Sigmoid colon (tissue), 7 donors: Measurements from ENCODE around the gene TINAG. TPM values are rescaled to one million over a fixed set of nuclear protein-coding genes. Genes with fewer than 3 reads are reported as not detected.
"Not testable (repeated sequence)": the region's sequence is repeated elsewhere in the genome, so short reads cannot be mapped to it uniquely, and the experiment has no call there.

Experiments used
- DNase-seq: peaks from one replicate; pipeline ENCODE4 v3.0.0-alpha.2; 2019
- H3K27ac ChIP-seq, 4 donors: fragments of 200-600 bp; sonication (generic); one replicate each; pipeline ENCODE4 v1.5.1; 2016 to 2019; ENCODE audit warnings: mild to moderate bottlenecking in 1 of 4
- H3K27me3 ChIP-seq, 3 donors: fragments of 200-600 bp; sonication (generic); one replicate each; pipeline ENCODE4 v1.5.1; 2019; ENCODE audit warnings: mild to moderate bottlenecking in 1 of 3
- H3K36me3 ChIP-seq, 4 donors: fragments of 200-600 bp; sonication (generic); one replicate each; pipeline ENCODE4 v1.5.1; 2016 to 2019
- H3K4me1 ChIP-seq, 4 donors: fragments of 200-600 bp; sonication (generic); one replicate each; pipeline ENCODE4 v1.5.1; 2017 to 2019
- H3K4me3 ChIP-seq, 4 donors: fragments of 200-600 bp; sonication (generic); one replicate each; pipeline ENCODE4 v1.5.1; 2017 to 2019; ENCODE audit warnings: mild to moderate bottlenecking in 2 of 4, moderate library complexity in 1 of 4
- H3K9me3 ChIP-seq, 4 donors: fragments of 200-600 bp in 3 of 4; sonication (generic) in 3 of 4; one replicate each; pipeline versions ENCODE4 v1.5.1 to v1.6.1; 2013 to 2019
- CTCF ChIP-seq, 4 experiments: fragments of 450-650 bp in 3 of 4; fragments of 200-600 bp in 1 of 4; IDR thresholded peaks; one replicate each; pipeline ENCODE4 v1.5.1; 2016 to 2019; ENCODE audit warnings: antibody characterized with exemption in 4 of 4, mild to moderate bottlenecking in 3 of 4, moderate library complexity in 2 of 4
- EP300 ChIP-seq, 4 donors: sonication (generic); formaldehyde crosslinking; IDR thresholded peaks; one replicate each; pipeline ENCODE4 v1.6.1; 2017; ENCODE audit warnings: antibody characterized with exemption in 4 of 4
- POLR2A ChIP-seq, 2 donors: fragments of 450-650 bp; IDR thresholded peaks; one replicate each; pipeline ENCODE4 v1.6.1; 2016; ENCODE audit warnings: antibody characterized with exemption in 2 of 2, mild to moderate bottlenecking in 2 of 2, moderate library complexity in 2 of 2
- POLR2AphosphoS5 ChIP-seq, 4 donors: sonication (generic); formaldehyde crosslinking; IDR thresholded peaks; one replicate each; pipeline ENCODE4 v1.6.1; 2017; ENCODE audit warnings: antibody characterized with exemption in 4 of 4
- WGBS, 2 donors: extraction: QIAGEN DNeasy Blood & Tissue Kit; methylation state at CpG; one replicate each; pipeline ENCODE4 v1.1.7; 2013; 5-methylcytosine and 5-hydroxymethylcytosine counted together
- intact Hi-C: fragments of 100-400 bp; cut with DNase I; formaldehyde crosslinking; loops from one replicate; pipeline ENCODE4 v1.15.1; 2023
- polyA plus RNA-seq, 3 donors: library from polyadenylated mRNA; stranded (reverse); fragments of 200-250 nt; gene quantifications; one replicate each; pipeline ENCODE4 v1.2.3, GENCODE V29; 2013
- total RNA-seq, 4 donors: library from RNA; depleted of rRNA; stranded (reverse); fragments of >200 nt; gene quantifications; one replicate each; pipeline ENCODE4 v1.1.0, GENCODE V29; 2016
- donor health status: healthy with polysubstance abuse.
- donor health status: Bipolar disorder and iron deficiency.
- donor health status: healthy.

Gene TINAG
- total and polyA plus RNA-seq, 7 donors = 16.9 to 19.8 (median 17.2) TPM; not detected in 4

DNA sequence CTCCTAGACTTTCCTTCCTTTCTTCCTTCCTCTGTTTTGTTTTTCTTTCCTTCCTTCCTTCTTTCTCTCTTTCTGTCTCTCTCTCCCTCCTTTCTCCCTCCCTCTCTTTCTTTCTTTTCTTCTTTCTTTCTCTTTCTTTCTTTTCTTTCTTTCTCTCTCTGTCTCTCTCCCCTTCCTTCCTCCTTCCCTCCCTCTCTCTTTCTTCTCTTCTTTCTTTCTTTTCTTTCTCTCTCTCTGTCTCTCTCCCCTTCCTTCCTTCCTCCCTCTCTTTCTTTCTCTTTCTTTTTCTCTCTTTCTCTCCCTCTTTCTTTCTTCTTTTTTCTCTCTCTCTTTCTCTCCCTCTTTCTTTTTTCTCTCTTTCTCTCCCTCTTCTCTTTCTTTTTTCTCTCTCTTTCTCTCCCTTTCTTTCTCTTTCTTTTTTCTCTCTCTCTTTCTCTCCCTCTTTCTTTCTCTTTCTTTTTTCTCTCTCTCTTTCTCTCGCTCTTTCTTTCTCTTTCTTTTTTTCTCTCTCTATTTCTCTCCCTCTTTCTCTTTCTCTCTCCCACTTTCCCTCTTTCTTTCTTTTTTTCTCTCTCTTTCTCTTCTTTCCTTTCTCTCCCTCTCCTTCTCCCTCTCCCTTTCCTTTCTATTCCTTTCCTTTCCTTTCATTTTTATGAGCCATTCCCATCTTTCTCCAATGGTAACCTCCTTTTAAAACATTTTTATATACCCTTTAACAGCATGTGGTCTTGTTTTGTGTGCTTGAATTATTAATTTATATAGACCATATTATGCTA lies 2.3 kb downstream of the TINAG start:
- WGBS, 2 donors = 70 to 82% methylated on average over 1 of the region's 1 CpG
- no peak overlapping the region for H3K4me3 ChIP-seq
- no peaks in the 10 kb centered on the region for H3K4me1 ChIP-seq
- no peak for TF ChIP-seq POLR2AphosphoS5 (IDR thresholded peaks at IDR 0.05)
- TF ChIP-seq POLR2A (IDR thresholded peaks at IDR 0.05) = no peak
- TF ChIP-seq CTCF (IDR thresholded peaks at IDR 0.05) = no peak
- no peak for TF ChIP-seq EP300 (IDR thresholded peaks at IDR 0.05)
- no peak for DNase-seq
- H3K27ac ChIP-seq = no peak overlapping the region
- no peaks in the 10 kb centered on the region for H3K27me3 ChIP-seq
- H3K9me3 ChIP-seq = no peaks in the 10 kb centered on the region
- H3K36me3 ChIP-seq = no peaks in the 10 kb centered on the region
- intact Hi-C loops = no loop called here

DNA sequence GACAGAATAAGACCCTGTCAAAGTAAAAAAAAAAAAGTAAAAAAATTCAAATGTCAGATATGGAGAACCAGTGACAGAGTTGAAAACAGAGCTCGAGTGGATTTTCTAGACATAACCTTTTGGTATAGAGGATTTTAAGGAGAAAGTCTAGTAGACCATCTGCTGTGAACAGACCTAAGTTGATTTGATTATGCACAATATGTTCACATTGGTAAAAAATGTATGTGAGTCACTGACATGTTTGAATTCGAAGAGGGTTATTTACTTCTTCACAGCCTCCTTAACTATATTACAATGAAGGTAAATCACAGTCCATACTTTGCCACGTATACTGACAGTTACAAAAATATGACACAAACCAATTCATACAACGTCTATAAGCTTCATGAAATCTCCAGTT lies 7.4 kb downstream of the TINAG start:
- H3K27ac ChIP-seq = no peak overlapping the region
- H3K9me3 ChIP-seq = no peaks in the 10 kb centered on the region
- H3K36me3 ChIP-seq = no peaks in the 10 kb centered on the region
- TF ChIP-seq EP300 (IDR thresholded peaks at IDR 0.05) (no peak), POLR2AphosphoS5 (IDR thresholded peaks at IDR 0.05) (no peak), POLR2A (IDR thresholded peaks at IDR 0.05) (no peak), CTCF (IDR thresholded peaks at IDR 0.05) (no peak)
- intact Hi-C loops = no loop called here
- no peak overlapping the region for H3K4me3 ChIP-seq
- no peak for DNase-seq
- 84% methylated on average over 4 of the region's 4 CpGs for WGBS, 2 donors
- H3K27me3 ChIP-seq = no peaks in the 10 kb centered on the region
- H3K4me1 ChIP-seq = no peaks in the 10 kb centered on the region

DNA sequence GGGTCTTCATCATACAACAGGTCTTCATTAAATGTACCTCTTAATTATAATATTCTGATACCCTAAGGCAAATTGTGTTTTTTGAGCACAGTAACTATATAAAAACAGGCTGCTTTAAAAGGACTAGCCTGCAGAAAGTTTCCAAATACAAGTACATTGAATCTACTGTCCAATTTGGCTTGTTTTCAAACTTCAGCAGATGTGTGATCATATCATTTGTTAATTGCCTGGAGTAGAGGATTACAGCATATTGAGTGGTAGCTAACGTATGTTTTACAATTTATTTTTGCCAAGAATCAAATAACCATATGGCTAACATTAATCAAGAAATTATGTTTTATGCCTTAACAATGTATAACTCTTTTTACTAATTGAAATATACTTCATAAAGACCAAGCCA lies 12.6 kb downstream of the TINAG start:
- TF ChIP-seq CTCF (IDR thresholded peaks at IDR 0.05) = no peak
- TF ChIP-seq POLR2AphosphoS5 (IDR thresholded peaks at IDR 0.05) = no peak
- no peak for TF ChIP-seq EP300 (IDR thresholded peaks at IDR 0.05)
- TF ChIP-seq POLR2A (IDR thresholded peaks at IDR 0.05) = no peak
- WGBS, 2 donors = 61 to 66% methylated on average over 1 of the region's 1 CpG
- H3K4me3 ChIP-seq = no peak overlapping the region
- DNase-seq = no peak
- intact Hi-C loops = no loop called here
- H3K27me3 ChIP-seq = no peaks in the 10 kb centered on the region
- no peaks in the 10 kb centered on the region for H3K9me3 ChIP-seq
- no peak overlapping the region for H3K27ac ChIP-seq
- no peaks in the 10 kb centered on the region for H3K4me1 ChIP-seq
- no peaks in the 10 kb centered on the region for H3K36me3 ChIP-seq

DNA sequence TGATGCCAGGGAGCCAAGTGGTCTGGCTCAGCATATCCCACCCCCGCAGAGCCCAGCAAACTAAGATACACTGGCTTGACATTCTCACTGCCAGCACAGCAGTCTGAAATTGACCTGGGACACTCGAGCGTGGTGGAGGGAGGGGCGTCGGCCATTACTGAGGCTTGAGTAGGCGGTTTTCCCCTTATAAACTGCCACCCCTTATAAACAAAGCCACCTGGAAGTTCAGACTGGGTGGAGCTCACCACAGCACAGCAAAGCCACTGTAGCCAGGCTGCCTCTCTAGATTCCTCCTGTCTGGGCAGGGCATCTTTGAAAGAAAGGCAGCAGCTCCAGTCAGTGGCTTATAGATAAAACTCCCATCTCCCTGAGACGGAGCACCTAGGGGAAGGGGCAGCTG lies 19.4 kb downstream of the TINAG start:
- DNase-seq = no peak
- Histone ChIP-seq H3K36me3 (no peaks in the 10 kb centered on the region), H3K4me3 (no peak overlapping the region), H3K9me3 (peaks cover 0 to 3% (median 0%) of the 10 kb centered on the region in 4 donors), H3K4me1 (no peaks in the 10 kb centered on the region), H3K27ac (no peak overlapping the region), H3K27me3 (no peaks in the 10 kb centered on the region)
- TF ChIP-seq POLR2A (IDR thresholded peaks at IDR 0.05) (no peak), EP300 (IDR thresholded peaks at IDR 0.05) (no peak), POLR2AphosphoS5 (IDR thresholded peaks at IDR 0.05) (no peak), CTCF (IDR thresholded peaks at IDR 0.05) (no peak)
- 82 to 91% methylated on average over 7 of the region's 7 CpGs for WGBS, 2 donors
- intact Hi-C loops = no loop called here

- DNase-seq, H3K36me3 ChIP-seq, intact Hi-C loops, H3K27me3 ChIP-seq, H3K27ac ChIP-seq, H3K9me3 ChIP-seq, H3K4me3 ChIP-seq: not testable (repeated sequence)
- H3K4me1 ChIP-seq = peaks cover 0 to 12% (median 3%) of the 10 kb centered on the region in 4 donors
- WGBS, 2 donors = 84 to 87% methylated on average over 2 of the region's 2 CpGs
Measured at GRCh38 chr6:54331571-54331970, 23.3 kb downstream of the TINAG start.
